H1 (cell line): ENCODE data around the gene CXCL6. TPM values are rescaled to one million over a fixed set of nuclear protein-coding genes. Genes with fewer than 3 reads are reported as not detected.

Experiments
- CTCF ChIA-PET: fragments of 300-600 bp; sonication (Branson Sonifier 250); formaldehyde crosslinking; loops from one replicate; lab custom pipeline; 2021; ENCODE audit not compliant: partially characterized antibody; lab: Charles Lee
- POLR2A ChIA-PET: fragments of 300-600 bp; sonication (Branson Sonifier 250); formaldehyde crosslinking; loops from one replicate; lab custom pipeline; 2021; ENCODE audit warnings: inconsistent platforms; ENCODE audit not compliant: partially characterized antibody; lab: Charles Lee
- DNase-seq, 2 experiments: peaks; one replicate each; pipeline versions ENCODE4 v3.0.0 to v3.0.0-alpha.2; 2010 to 2022; ENCODE audit warnings: low spot score in 2 of 2, low read depth in 1 of 2, mixed read lengths in 1 of 2
- FAIRE-seq: peaks from 2 replicates; lab custom pipeline; 2011; peaks lifted over from hg19 to GRCh38; lab: Jason Lieb, UNC
- H2AFZ ChIP-seq: 2 replicates; pipeline ENCODE4 v1.8.1; 2012; ENCODE audit warnings: low read length, inconsistent platforms
- H2AK5ac ChIP-seq: 2 replicates; pipeline ENCODE4 v1.6.1; 2013; ENCODE audit warnings: low read depth, low read length
- H2BK120ac ChIP-seq: replicated peaks from 2 replicates; pipeline ENCODE3; 2013; ENCODE audit warnings: low read depth, low read length, inconsistent platforms
- H2BK12ac ChIP-seq: 2 replicates; pipeline ENCODE4 v1.6.1; 2013; ENCODE audit warnings: low read depth, low read length
- H2BK15ac ChIP-seq: 2 replicates; pipeline ENCODE4 v1.6.1; 2013; ENCODE audit warnings: low read length
- H2BK20ac ChIP-seq: 2 replicates; pipeline ENCODE4 v1.6.1; 2013; ENCODE audit warnings: low read length
- H2BK5ac ChIP-seq: 2 replicates; pipeline ENCODE4 v1.6.1; 2013; ENCODE audit warnings: low read depth, low read length
- H3K14ac ChIP-seq: 2 replicates; pipeline ENCODE4 v1.6.1; 2013; ENCODE audit warnings: inconsistent platforms; ENCODE audit not compliant: insufficient read length
- H3K18ac ChIP-seq: 2 replicates; pipeline ENCODE4 v1.6.1; 2013; ENCODE audit warnings: low read length; ENCODE audit errors: extremely low read depth
- H3K23ac ChIP-seq: 2 replicates; pipeline ENCODE4 v1.6.1; 2013; ENCODE audit warnings: inconsistent platforms; ENCODE audit not compliant: insufficient read length
- H3K23me2 ChIP-seq: 2 replicates; pipeline ENCODE4 v1.6.1; 2013; ENCODE audit warnings: low read depth, low read length
- H3K27ac ChIP-seq: 2 replicates; pipeline ENCODE4 v1.6.1; 2011; ENCODE audit warnings: low read depth, low read length, inconsistent platforms
- H3K27me3 ChIP-seq, 4 experiments: replicated peaks in 1 of 4; 1 replicate in 1 of 4; 2 replicates in 3 of 4; pipeline versions ENCODE4 v1.6.1 to v1.8.1; 2011 to 2013; ENCODE audit warnings: low read length in 3 of 4, mild to moderate bottlenecking in 3 of 4, inconsistent platforms in 2 of 4, mixed read lengths in 2 of 4, moderate library complexity in 1 of 4; ENCODE audit not compliant: control insufficient read depth in 3 of 4, insufficient read depth in 3 of 4; ENCODE audit errors: extremely low read depth in 1 of 4
- H3K36me3 ChIP-seq, 4 experiments: 2 replicates each; pipeline versions ENCODE4 v1.6.1 to v1.8.1; 2011 to 2013; ENCODE audit warnings: mild to moderate bottlenecking in 4 of 4, low read length in 3 of 4, moderate library complexity in 2 of 4, control low read depth in 1 of 4, inconsistent platforms in 1 of 4; ENCODE audit not compliant: insufficient read depth in 4 of 4, control insufficient read depth in 2 of 4
- H3K4ac ChIP-seq: replicated peaks from 2 replicates; pipeline ENCODE3; 2013; ENCODE audit warnings: low read length, low read depth, mixed read lengths, inconsistent platforms; ENCODE audit not compliant: insufficient read length
- H3K4me1 ChIP-seq, 4 experiments: replicated peaks in 1 of 4; 1 replicate in 1 of 4; 2 replicates in 3 of 4; pipeline versions ENCODE4 v1.6.1 to v1.8.1; 2011 to 2013; ENCODE audit warnings: low read length in 3 of 4, inconsistent platforms in 2 of 4, mixed read lengths in 1 of 4; ENCODE audit not compliant: insufficient read depth in 4 of 4, control insufficient read depth in 3 of 4
- H3K4me2 ChIP-seq, 2 experiments: 2 replicates each; pipeline versions ENCODE4 v1.6.1 to v1.8.1; 2011 to 2013; ENCODE audit warnings: low read depth in 2 of 2, low read length in 2 of 2, control low read depth in 1 of 2, inconsistent platforms in 1 of 2, mild to moderate bottlenecking in 1 of 2; ENCODE audit not compliant: insufficient read depth in 1 of 2
- H3K4me3 ChIP-seq, 4 experiments: fragments of 200-600, 300-600 bp in 1 of 4; sonication (generic), shearing (Covaris generic), sonication (Bioruptor Twin) in 1 of 4; 2 replicates each; pipeline versions ENCODE4 v1.5.1 to v1.8.1; 2011 to 2016; ENCODE audit warnings: low read length in 4 of 4, low read depth in 3 of 4, control low read depth in 2 of 4, inconsistent platforms in 2 of 4, mild to moderate bottlenecking in 2 of 4, mixed read lengths in 1 of 4, moderate library complexity in 1 of 4; ENCODE audit not compliant: insufficient read depth in 2 of 4; ENCODE audit errors: extremely low read depth in 1 of 4
- H3K56ac ChIP-seq: replicated peaks from 2 replicates; pipeline ENCODE3; 2013; ENCODE audit warnings: low read depth, mild to moderate bottlenecking, mixed read lengths, low read length, inconsistent platforms; ENCODE audit not compliant: insufficient read length
- H3K79me1 ChIP-seq: 2 replicates; pipeline ENCODE4 v1.6.1; 2013; ENCODE audit warnings: low read depth, low read length, control low read depth
- H3K79me2 ChIP-seq, 2 experiments: 2 replicates each; pipeline versions ENCODE4 v1.6.1 to v1.8.1; 2012 to 2013; ENCODE audit warnings: low read length in 2 of 2, mild to moderate bottlenecking in 2 of 2, inconsistent platforms in 1 of 2; ENCODE audit not compliant: insufficient read depth in 2 of 2, control insufficient read depth in 1 of 2
- H3K9ac ChIP-seq, 4 experiments: replicated peaks in 1 of 4; 1 replicate in 1 of 4; 2 replicates in 3 of 4; pipeline versions ENCODE4 v1.6.1 to v1.8.1; 2011 to 2013; ENCODE audit warnings: low read depth in 3 of 4, low read length in 3 of 4, control low read depth in 2 of 4, mild to moderate bottlenecking in 2 of 4, moderate library complexity in 2 of 4, inconsistent platforms in 1 of 4; ENCODE audit errors: extremely low read depth in 1 of 4
- H3K9me3 ChIP-seq, 2 experiments: 2 replicates each; pipeline versions ENCODE4 v1.6.1 to v1.8.1; 2012 to 2013; ENCODE audit warnings: mild to moderate bottlenecking in 2 of 2, moderate library complexity in 2 of 2, control low read depth in 1 of 2, inconsistent platforms in 1 of 2, low read depth in 1 of 2, low read length in 1 of 2, mixed read lengths in 1 of 2; ENCODE audit not compliant: insufficient read depth in 2 of 2
- H4K20me1 ChIP-seq, 2 experiments: replicated peaks in 1 of 2; 2 replicates each; pipeline versions ENCODE3 to v1.8.1; 2011 to 2013; ENCODE audit warnings: inconsistent platforms in 2 of 2, low read length in 2 of 2, mild to moderate bottlenecking in 1 of 2; ENCODE audit not compliant: insufficient read depth in 2 of 2, control insufficient read depth in 1 of 2
- H4K5ac ChIP-seq: 2 replicates; pipeline ENCODE4 v1.6.1; 2013; ENCODE audit warnings: low read length, low read depth, mixed read lengths, inconsistent platforms; ENCODE audit not compliant: insufficient read length
- H4K8ac ChIP-seq: 2 replicates; pipeline ENCODE4 v1.8.0; 2013; ENCODE audit warnings: mild to moderate bottlenecking, moderate library complexity, low read length, inconsistent platforms; ENCODE audit not compliant: insufficient read depth; ENCODE audit errors: extremely low read depth
- H4K91ac ChIP-seq: replicated peaks from 2 replicates; pipeline ENCODE3; 2013; ENCODE audit warnings: low read length, mixed read lengths, inconsistent platforms; ENCODE audit not compliant: insufficient read length
- CHD1 ChIP-seq: IDR thresholded peaks from 2 replicates; pipeline ENCODE4 v1.6.1; 2012; ENCODE audit warnings: low read depth, low read length, improper control_type of control experiment
- CTBP2 ChIP-seq: IDR thresholded peaks from 2 replicates; pipeline ENCODE4 v1.7.0; 2011; ENCODE audit warnings: borderline replicate concordance, mild to moderate bottlenecking, moderate library complexity, mixed read lengths, low read length; ENCODE audit not compliant: insufficient read depth, insufficient read length
- HDAC6 ChIP-seq: IDR thresholded peaks from one replicate; pipeline ENCODE4 v1.7.1; 2012; ENCODE audit warnings: low read depth, mild to moderate bottlenecking, inconsistent platforms, low read length, moderate library complexity
- MAX ChIP-seq: IDR thresholded peaks from 2 replicates; pipeline ENCODE4 v1.6.1; 2012; ENCODE audit warnings: inconsistent platforms
- NANOG ChIP-seq: IDR thresholded peaks from 2 replicates; pipeline ENCODE4 v1.6.1; 2011; ENCODE audit warnings: low read length, low read depth, mild to moderate bottlenecking, inconsistent platforms; ENCODE audit not compliant: insufficient read depth, poor library complexity, severe bottlenecking
- SAP30 ChIP-seq: fragments of 300-600 bp; sonication (generic); IDR thresholded peaks from 2 replicates; pipeline ENCODE4 v1.7.1; 2012; ENCODE audit warnings: low read length, moderate library complexity, mild to moderate bottlenecking, inconsistent platforms; ENCODE audit not compliant: insufficient read depth, insufficient replicate concordance
- SIN3A ChIP-seq, 2 experiments: IDR thresholded peaks in 1 of 2; conservative IDR thresholded peaks in 1 of 2; 2 replicates each; pipeline ENCODE4 v1.6.1; 2011 to 2012; ENCODE audit warnings: low read length in 2 of 2, improper control_type of control experiment in 1 of 2, low read depth in 1 of 2, mild to moderate bottlenecking in 1 of 2
- SIX5 ChIP-seq: IDR thresholded peaks from 2 replicates; pipeline ENCODE4 v1.6.1; 2011; ENCODE audit warnings: mild to moderate bottlenecking, low read depth, low read length
- SP1 ChIP-seq: IDR thresholded peaks from 2 replicates; pipeline ENCODE4 v1.6.1; 2011; ENCODE audit warnings: low read depth, low read length
- SP4 ChIP-seq: IDR thresholded peaks from 2 replicates; pipeline ENCODE4 v1.6.1; 2012; ENCODE audit warnings: low read length, inconsistent platforms
- WGBS, 2 experiments: shearing (Covaris generic) in 1 of 2; methylation state at CpG; one replicate each; pipeline versions ENCODE4 v1.1.6 to v1.1.7; 2013 to 2015; ENCODE audit warnings: low lambda C conversion rate in 2 of 2, mixed read lengths in 2 of 2, inconsistent platforms in 1 of 2, low coverage in 1 of 2, missing lambda C conversion rate in 1 of 2; ENCODE audit not compliant: insufficient replicate concordance in 2 of 2, insufficient coverage in 1 of 2, insufficient read length in 1 of 2; ENCODE audit errors: extremely low coverage in 1 of 2, missing lambda C conversion rate in 1 of 2; 5-methylcytosine and 5-hydroxymethylcytosine counted together
- polyA plus RNA-seq, 7 experiments: library from polyadenylated mRNA; depleted of rRNA in 3 of 7; stranded (reverse) in 5 of 7; unstranded in 2 of 7; fragments of >200 nt in 5 of 7; fragments of 200-250 nt in 2 of 7; gene quantifications; 1 replicate in 5 of 7; 2 replicates in 1 of 7; 4 replicates in 1 of 7; pipeline versions ENCODE4 v1.2.1 to v1.2.3, GENCODE V29; 2011 to 2013; ENCODE audit warnings: missing spikeins in 2 of 7, mixed read lengths in 2 of 7
- total RNA-seq: library from RNA; stranded (reverse); fragmentation: NEBNext Ultra II Directional; extraction: Animal tissue kit (Norgen Biotek cat#: 25700); gene quantifications from 2 replicates; pipeline ENCODE4 v1.2.1, GENCODE V29; 2021

The CXCL6 gene
- total and polyA plus RNA-seq, 2 of the 8 experiments (the other 6 are each of a cell fraction or from before 2014, with no cell fraction given): 6.3 to 8.0 TPM

- Histone ChIP-seq H3K56ac (no peak within 1 kb of the TSS), H3K36me3 (no peaks in the 10 kb centered on the region), H3K23ac (no peak within 1 kb of the TSS), H3K9me3 (no peaks in the 10 kb centered on the region), H4K20me1 (no peaks in the 10 kb centered on the region), H3K23me2 (peaks cover 5% of the 10 kb centered on the region; the same call in 1 of the 2 replicates), H3K14ac (no peak within 1 kb of the TSS), H2AK5ac (no peak within 1 kb of the TSS), H2AFZ (peak within 1 kb of the TSS; percentile 89), H3K4me3 (peak within 1 kb of the TSS; percentile 30 to 76 (median 57)), H4K5ac (no peak within 1 kb of the TSS), H2BK5ac (no peak within 1 kb of the TSS; the same call in 1 of the 2 replicates), H3K79me2 (no peaks in the 10 kb centered on the region), H3K27ac (no peak within 1 kb of the TSS), H3K27me3 (peaks cover 0 to 22% (median 11%) of the 10 kb centered on the region in 4 experiments; a peak in 6 of 7 replicates), H2BK12ac (peak within 1 kb of the TSS; percentile 82; the same call in 1 of the 2 replicates), H2BK15ac (peak within 1 kb of the TSS; percentile 13; the same call in 1 of the 2 replicates), H2BK120ac (no peak within 1 kb of the TSS), H3K4me1 (peaks cover 0 to 4% (median 2%) of the 10 kb centered on the region in 4 experiments; a peak in 3 of 7 replicates), H4K91ac (no peak within 1 kb of the TSS), H2BK20ac (no peak within 1 kb of the TSS), H3K4me2 (peak within 1 kb of the TSS; percentile 70 to 92), H3K18ac (peak within 1 kb of the TSS; percentile 55; the same call in 1 of the 2 replicates), H3K79me1 (no peaks in the 10 kb centered on the region), H4K8ac (peak within 1 kb of the TSS; percentile 82), H3K9ac (peak within 1 kb of the TSS in 1 of 4 experiments; percentile 40; a peak in 1 of 7 replicates), H3K4ac (no peak within 1 kb of the TSS)
- FAIRE-seq (no peak), DNase-seq (peak in 1 of 2 experiments; percentile 70)
- CTCF ChIA-PET: interaction anchor here (0.6 to 3.2 kb wide), 7 partner anchors 16 to 300 kb away, joined by 3 to 19 read pairs (median 3); partner anchors contain the start of gene PF4V1
- POLR2A ChIA-PET: interaction anchor here (0.9 to 1.5 kb wide), 2 partner anchors 10 to 24 kb away, joined by 3 to 4 read pairs; no protein-coding TSS in a partner anchor
- 11% methylated on average over 44 of the region's 61 CpGs; no CpG with 5 or more reads in 1 of the 2 experiments for WGBS, 2 experiments
- 0 out of 4 replicates have a peak, but pooled peaks of 1 of the 2 experiments have one; percentile 19 for TF ChIP-seq SIN3A (conservative IDR thresholded peaks at IDR 0.05 in 1 of 2, IDR thresholded peaks at IDR 0.05 in 1 of 2; ENCODE audit: low read depth in 1 of 2, low read length in 2 of 2)
- no peak for TF ChIP-seq CHD1
- TF ChIP-seq SP1: no peak
- peak; percentile 34 for TF ChIP-seq MAX
- no peak for TF ChIP-seq CTBP2
- TF ChIP-seq SAP30: no peak
- no peak for TF ChIP-seq HDAC6
- no peak for TF ChIP-seq NANOG
- no peak for TF ChIP-seq SIX5
- no peak for TF ChIP-seq SP4
These were observed 32.9 kb downstream of the CXCL6 start, which contains the start of gene CXCL1 for GRCh38 chr4:73869130-73870055. CXCL1 (plus strand) TSS chr4:73869393; CDS start chr4:73869471, 78 bp downstream.
